GM23338 (cell line): ENCODE measurements around the gene UGGT2. TPM values are rescaled to one million over a fixed set of nuclear protein-coding genes. Genes with fewer than 3 reads are reported as not detected.

Source experiments
- ATAC-seq: fragments of 200-7000 bp; cut with Tn5 transposase; 3 replicates; pipeline ENCODE4 v1.9.1; 2020
- DNase-seq: peaks from one replicate; pipeline ENCODE4 v3.0.0-alpha.2; 2015; ENCODE audit warnings: low spot score
- H2AFZ ChIP-seq: fragments of 200-600 bp; sonication (generic); 2 replicates; pipeline ENCODE4 v1.8.0; 2016; ENCODE audit warnings: antibody characterized with exemption, mild to moderate bottlenecking, moderate library complexity
- H3F3A ChIP-seq: fragments of 200-600 bp; sonication (generic); replicated peaks from 2 replicates; pipeline ENCODE4 v1.8.0; 2017; ENCODE audit warnings: antibody characterized with exemption, mixed run types, low read depth
- H3K27ac ChIP-seq: fragments of 200-600 bp; sonication (generic); 2 replicates; pipeline ENCODE4 v1.6.1; 2016; ENCODE audit warnings: low read depth
- H3K27me3 ChIP-seq: fragments of 200-600 bp; sonication (generic); 2 replicates; pipeline ENCODE4 v1.8.0; 2016; ENCODE audit warnings: mild to moderate bottlenecking, mixed run types, moderate library complexity; ENCODE audit not compliant: insufficient read depth
- H3K36me3 ChIP-seq: fragments of 200-600 bp; sonication (generic); 2 replicates; pipeline ENCODE4 v1.8.0; 2016; ENCODE audit warnings: mild to moderate bottlenecking; ENCODE audit not compliant: insufficient read depth
- H3K4me1 ChIP-seq: fragments of 200-600 bp; sonication (generic); 2 replicates; pipeline ENCODE4 v1.8.0; 2016; ENCODE audit warnings: mild to moderate bottlenecking, moderate library complexity; ENCODE audit not compliant: insufficient read depth
- H3K4me2 ChIP-seq: fragments of 200-600 bp; sonication (generic); 2 replicates; pipeline ENCODE4 v1.7.1; 2017; ENCODE audit warnings: mixed run types
- H3K4me3 ChIP-seq: fragments of 200-600 bp; sonication (generic); 2 replicates; pipeline ENCODE4 v1.6.1; 2016; ENCODE audit warnings: mixed run types
- H3K79me2 ChIP-seq: fragments of 200-600 bp; sonication (generic); replicated peaks from 2 replicates; pipeline ENCODE4 v1.8.0; 2017; ENCODE audit warnings: mild to moderate bottlenecking; ENCODE audit not compliant: insufficient read depth
- H3K9me2 ChIP-seq: fragments of 200-600 bp; sonication (generic); 2 replicates; pipeline ENCODE4 v1.8.0; 2017; ENCODE audit not compliant: insufficient read depth
- H4K20me1 ChIP-seq: fragments of 200-600 bp; sonication (generic); replicated peaks from 2 replicates; pipeline ENCODE4 v1.8.0; 2017; ENCODE audit warnings: mild to moderate bottlenecking; ENCODE audit not compliant: insufficient read depth
- H3K27ac Mint-ChIP-seq: 2 replicates; pipeline ENCODE4 v1.8.0; 2020; ENCODE audit warnings: inconsistent platforms, mild to moderate bottlenecking, moderate library complexity, mixed read lengths
- H3K27me3 Mint-ChIP-seq: 3 replicates; pipeline ENCODE4 v1.8.0; 2022; ENCODE audit warnings: low read depth, mild to moderate bottlenecking, moderate library complexity, mixed read lengths, inconsistent platforms; ENCODE audit not compliant: insufficient read depth, poor library complexity
- H3K36me3 Mint-ChIP-seq: 3 replicates; pipeline ENCODE4 v1.8.0; 2021; ENCODE audit warnings: low read depth, mild to moderate bottlenecking, inconsistent platforms, moderate library complexity, mixed read lengths
- H3K4me1 Mint-ChIP-seq: 3 replicates; pipeline ENCODE4 v1.8.0; 2020; ENCODE audit warnings: mild to moderate bottlenecking, inconsistent platforms, mixed read lengths
- H3K4me3 Mint-ChIP-seq: 3 replicates; pipeline ENCODE4 v1.8.0; 2021; ENCODE audit warnings: moderate library complexity, mild to moderate bottlenecking, inconsistent platforms, mixed read lengths
- H3K9me3 Mint-ChIP-seq: 3 replicates; pipeline ENCODE4 v1.8.0; 2020; ENCODE audit warnings: moderate library complexity, mild to moderate bottlenecking, inconsistent platforms, mixed read lengths
- CREB1 ChIP-seq: fragments of 250-450 bp; sonication (Bioruptor Pico); IDR thresholded peaks from 2 replicates; pipeline ENCODE4 v1.5.0; 2020; ENCODE audit warnings: low read depth, mild to moderate bottlenecking, moderate library complexity
- EZH2 ChIP-seq: fragments of 200-600 bp; sonication (generic); IDR thresholded peaks from one replicate; pipeline ENCODE4 v1.8.0; 2017; ENCODE audit warnings: antibody characterized with exemption, mild to moderate bottlenecking, low read depth; ENCODE audit not compliant: unreplicated experiment
- EZH2phosphoT487 ChIP-seq: fragments of 200-600 bp; sonication (generic); IDR thresholded peaks from one replicate; pipeline ENCODE4 v1.8.1; 2018; ENCODE audit warnings: antibody characterized with exemption; ENCODE audit not compliant: unreplicated experiment
- JUNB ChIP-seq: IDR thresholded peaks from one replicate; pipeline ENCODE4 v1.6.1; 2016; ENCODE audit warnings: antibody characterized with exemption; ENCODE audit not compliant: unreplicated experiment
- NANOG ChIP-seq: IDR thresholded peaks from 2 replicates; pipeline ENCODE4 v1.6.1; 2016; ENCODE audit warnings: antibody characterized with exemption, borderline replicate concordance
- POLR2AphosphoS5 ChIP-seq: IDR thresholded peaks from 2 replicates; pipeline ENCODE4 v1.6.1; 2016; ENCODE audit warnings: antibody characterized with exemption, low read depth
- STAT1 ChIP-seq: IDR thresholded peaks from one replicate; pipeline ENCODE4 v1.6.1; 2016; ENCODE audit warnings: antibody characterized with exemption; ENCODE audit not compliant: unreplicated experiment
- ZNF114 ChIP-seq: fragments of 250-450 bp; sonication (Bioruptor Pico); IDR thresholded peaks from 2 replicates; pipeline ENCODE4 v1.5.0; 2020; ENCODE audit warnings: mild to moderate bottlenecking, moderate library complexity
- ZNF331 ChIP-seq: fragments of 250-450 bp; sonication (Bioruptor Pico); IDR thresholded peaks from 2 replicates; pipeline ENCODE4 v1.5.0; 2020; ENCODE audit warnings: low read depth, mild to moderate bottlenecking, moderate library complexity
- polyA plus RNA-seq: library from polyadenylated mRNA; unstranded; fragments of >200 nt; fragmentation: Nextera tagmentation; extraction: Ambion mirVana; gene quantifications from 2 replicates; pipeline ENCODE4 v1.2.1, GENCODE V29; 2016
- total RNA-seq: library from RNA; depleted of rRNA; stranded (reverse); fragments of >200 nt; shearing (Covaris generic); gene quantifications from 2 replicates; pipeline ENCODE4 v1.2.3, GENCODE V29; 2014
- TF ChIP-seq, protein P1 (sequence below): IDR thresholded peaks from 2 replicates; pipeline ENCODE4 v1.6.1; 2016; ENCODE audit warnings: antibody characterized with exemption
- TF ChIP-seq, protein P2 (sequence below): IDR thresholded peaks from one replicate; pipeline ENCODE4 v1.6.1; 2018; ENCODE audit warnings: antibody characterized with exemption; ENCODE audit not compliant: unreplicated experiment
- TF ChIP-seq, protein P3 (sequence below), 2 experiments: fragments of 200-600 bp in 1 of 2; sonication (generic) in 1 of 2; conservative IDR thresholded peaks; 2 replicates each; pipeline versions ENCODE4 v1.5.1 to v1.6.1; 2016 to 2017; ENCODE audit warnings: antibody characterized with exemption in 2 of 2, low read depth in 2 of 2, mild to moderate bottlenecking in 2 of 2, moderate library complexity in 1 of 2

Gene UGGT2
- total and polyA plus RNA-seq, 2 experiments from 2014 or later: 44.0 to 60.5 TPM

DNA sequence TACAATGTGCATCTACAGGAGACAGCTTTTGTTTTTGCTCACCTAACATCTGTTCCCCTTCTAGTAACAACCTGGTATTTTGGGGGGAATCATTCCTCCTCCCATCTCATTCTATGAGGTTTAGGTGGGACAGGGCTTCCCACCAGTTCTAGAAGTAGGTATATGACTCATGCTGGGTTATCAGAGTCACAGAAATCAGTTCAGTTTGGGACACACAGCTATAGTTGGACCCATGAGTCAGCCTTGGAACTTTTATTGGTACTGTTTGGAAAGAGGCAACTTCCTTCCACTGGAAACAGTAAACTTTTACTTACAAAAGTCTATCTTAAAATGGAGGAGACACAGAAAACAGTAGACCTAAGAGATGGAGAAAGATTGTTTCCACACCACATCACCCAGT lies 190.8 kb downstream of the UGGT2 start:
- TF ChIP-seq, protein P1, sequence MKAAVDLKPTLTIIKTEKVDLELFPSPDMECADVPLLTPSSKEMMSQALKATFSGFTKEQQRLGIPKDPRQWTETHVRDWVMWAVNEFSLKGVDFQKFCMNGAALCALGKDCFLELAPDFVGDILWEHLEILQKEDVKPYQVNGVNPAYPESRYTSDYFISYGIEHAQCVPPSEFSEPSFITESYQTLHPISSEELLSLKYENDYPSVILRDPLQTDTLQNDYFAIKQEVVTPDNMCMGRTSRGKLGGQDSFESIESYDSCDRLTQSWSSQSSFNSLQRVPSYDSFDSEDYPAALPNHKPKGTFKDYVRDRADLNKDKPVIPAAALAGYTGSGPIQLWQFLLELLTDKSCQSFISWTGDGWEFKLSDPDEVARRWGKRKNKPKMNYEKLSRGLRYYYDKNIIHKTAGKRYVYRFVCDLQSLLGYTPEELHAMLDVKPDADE: no peak
- TF ChIP-seq EZH2phosphoT487: no peak
- no peak for TF ChIP-seq STAT1
- TF ChIP-seq, protein P2, sequence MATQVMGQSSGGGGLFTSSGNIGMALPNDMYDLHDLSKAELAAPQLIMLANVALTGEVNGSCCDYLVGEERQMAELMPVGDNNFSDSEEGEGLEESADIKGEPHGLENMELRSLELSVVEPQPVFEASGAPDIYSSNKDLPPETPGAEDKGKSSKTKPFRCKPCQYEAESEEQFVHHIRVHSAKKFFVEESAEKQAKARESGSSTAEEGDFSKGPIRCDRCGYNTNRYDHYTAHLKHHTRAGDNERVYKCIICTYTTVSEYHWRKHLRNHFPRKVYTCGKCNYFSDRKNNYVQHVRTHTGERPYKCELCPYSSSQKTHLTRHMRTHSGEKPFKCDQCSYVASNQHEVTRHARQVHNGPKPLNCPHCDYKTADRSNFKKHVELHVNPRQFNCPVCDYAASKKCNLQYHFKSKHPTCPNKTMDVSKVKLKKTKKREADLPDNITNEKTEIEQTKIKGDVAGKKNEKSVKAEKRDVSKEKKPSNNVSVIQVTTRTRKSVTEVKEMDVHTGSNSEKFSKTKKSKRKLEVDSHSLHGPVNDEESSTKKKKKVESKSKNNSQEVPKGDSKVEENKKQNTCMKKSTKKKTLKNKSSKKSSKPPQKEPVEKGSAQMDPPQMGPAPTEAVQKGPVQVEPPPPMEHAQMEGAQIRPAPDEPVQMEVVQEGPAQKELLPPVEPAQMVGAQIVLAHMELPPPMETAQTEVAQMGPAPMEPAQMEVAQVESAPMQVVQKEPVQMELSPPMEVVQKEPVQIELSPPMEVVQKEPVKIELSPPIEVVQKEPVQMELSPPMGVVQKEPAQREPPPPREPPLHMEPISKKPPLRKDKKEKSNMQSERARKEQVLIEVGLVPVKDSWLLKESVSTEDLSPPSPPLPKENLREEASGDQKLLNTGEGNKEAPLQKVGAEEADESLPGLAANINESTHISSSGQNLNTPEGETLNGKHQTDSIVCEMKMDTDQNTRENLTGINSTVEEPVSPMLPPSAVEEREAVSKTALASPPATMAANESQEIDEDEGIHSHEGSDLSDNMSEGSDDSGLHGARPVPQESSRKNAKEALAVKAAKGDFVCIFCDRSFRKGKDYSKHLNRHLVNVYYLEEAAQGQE: no peak
- TF ChIP-seq NANOG: no peak
- TF ChIP-seq CREB1: no peak
- Histone ChIP-seq H3K36me3 (no peaks in the 10 kb centered on the region), H3K27me3 (no peaks in the 10 kb centered on the region), H3K79me2 (no peaks in the 10 kb centered on the region), H3K4me1 (no peaks in the 10 kb centered on the region), H3K4me2 (no peak overlapping the region), H4K20me1 (no peaks in the 10 kb centered on the region), H3K27ac (no peak overlapping the region), H3F3A (no peaks in the 10 kb centered on the region), H2AFZ (no peak overlapping the region), H3K9me2 (no peaks in the 10 kb centered on the region), H3K4me3 (no peak overlapping the region)
- no peak for DNase-seq
- Mint-ChIP-seq H3K27me3 (no peaks in the 10 kb centered on the region), H3K4me1 (no peaks in the 10 kb centered on the region), H3K27ac (no peak overlapping the region), H3K4me3 (no peak overlapping the region), H3K9me3 (no peaks in the 10 kb centered on the region), H3K36me3 (peaks cover 4% of the 10 kb centered on the region; the same call in 1 of the 3 replicates)
- ATAC-seq: no peak

DNA sequence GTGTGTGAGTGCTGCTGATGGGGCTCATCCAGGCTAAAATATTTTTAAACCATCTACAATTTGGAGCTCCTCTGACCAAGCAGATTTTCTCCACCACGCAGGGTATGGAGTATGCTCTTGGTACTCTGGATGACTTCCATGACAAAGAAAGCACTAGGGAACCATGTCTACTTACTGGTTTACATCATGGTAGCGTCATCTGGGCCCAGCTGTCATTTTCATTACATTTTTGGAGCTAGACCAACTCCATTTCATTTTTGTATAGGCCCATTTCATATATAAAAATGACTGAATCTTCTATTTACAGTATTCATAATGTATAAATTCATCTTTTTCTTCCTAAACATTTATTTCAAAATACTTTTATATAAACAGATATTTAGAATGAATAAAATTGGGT lies 191.9 kb downstream of the UGGT2 start:
- no peaks in the 10 kb centered on the region for H3K4me1 ChIP-seq
- H3K27me3 ChIP-seq: no peaks in the 10 kb centered on the region
- no peaks in the 10 kb centered on the region for H3K79me2 ChIP-seq
- Mint-ChIP-seq H3K36me3 (peaks cover 4% of the 10 kb centered on the region; the same call in 1 of the 3 replicates), H3K9me3 (no peaks in the 10 kb centered on the region), H3K27me3 (no peaks in the 10 kb centered on the region), H3K4me3 (no peak overlapping the region), H3K4me1 (no peaks in the 10 kb centered on the region), H3K27ac (no peak overlapping the region)
- DNase-seq (no peak), ATAC-seq (no peak)
- no peaks in the 10 kb centered on the region for H3K36me3 ChIP-seq
- no peaks in the 10 kb centered on the region for H4K20me1 ChIP-seq
- H3K27ac ChIP-seq: no peak overlapping the region
- H2AFZ ChIP-seq: no peak overlapping the region
- H3K9me2 ChIP-seq: no peaks in the 10 kb centered on the region
- H3K4me3 ChIP-seq: no peak overlapping the region
- no peak overlapping the region for H3K4me2 ChIP-seq
- H3F3A ChIP-seq: no peaks in the 10 kb centered on the region
- TF ChIP-seq POLR2AphosphoS5 (no peak), EZH2phosphoT487 (no peak), CREB1 (no peak), ZNF114 (CRISPR knock-in tag) (no peak), STAT1 (no peak), JUNB (no peak), ZNF331 (CRISPR knock-in tag) (no peak), EZH2 (no peak), NANOG (no peak)
- TF ChIP-seq, protein P2: no peak
- TF ChIP-seq, protein P3, sequence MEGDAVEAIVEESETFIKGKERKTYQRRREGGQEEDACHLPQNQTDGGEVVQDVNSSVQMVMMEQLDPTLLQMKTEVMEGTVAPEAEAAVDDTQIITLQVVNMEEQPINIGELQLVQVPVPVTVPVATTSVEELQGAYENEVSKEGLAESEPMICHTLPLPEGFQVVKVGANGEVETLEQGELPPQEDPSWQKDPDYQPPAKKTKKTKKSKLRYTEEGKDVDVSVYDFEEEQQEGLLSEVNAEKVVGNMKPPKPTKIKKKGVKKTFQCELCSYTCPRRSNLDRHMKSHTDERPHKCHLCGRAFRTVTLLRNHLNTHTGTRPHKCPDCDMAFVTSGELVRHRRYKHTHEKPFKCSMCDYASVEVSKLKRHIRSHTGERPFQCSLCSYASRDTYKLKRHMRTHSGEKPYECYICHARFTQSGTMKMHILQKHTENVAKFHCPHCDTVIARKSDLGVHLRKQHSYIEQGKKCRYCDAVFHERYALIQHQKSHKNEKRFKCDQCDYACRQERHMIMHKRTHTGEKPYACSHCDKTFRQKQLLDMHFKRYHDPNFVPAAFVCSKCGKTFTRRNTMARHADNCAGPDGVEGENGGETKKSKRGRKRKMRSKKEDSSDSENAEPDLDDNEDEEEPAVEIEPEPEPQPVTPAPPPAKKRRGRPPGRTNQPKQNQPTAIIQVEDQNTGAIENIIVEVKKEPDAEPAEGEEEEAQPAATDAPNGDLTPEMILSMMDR (conservative IDR thresholded peaks at IDR 0.05; ENCODE audit: low read depth in 2 of 2): no peak
- TF ChIP-seq, protein P1: no peak
